Kidney (tissue), 14 donors: ENCODE measurements around the gene CRYL1. TPM values are rescaled to one million over a fixed set of nuclear protein-coding genes. Genes with fewer than 3 reads are reported as not detected.

ENCODE experiments used
- DNase-seq, 5 donors: peaks; one replicate each; pipeline ENCODE4 v3.0.0-alpha.2; 2013 to 2020
- FAIRE-seq: peaks from 2 replicates; lab custom pipeline; 2012; peaks lifted over from hg19 to GRCh38; lab: Jason Lieb, UNC
- H3K27ac ChIP-seq, 2 donors: one replicate each; pipeline ENCODE4 v1.7.0; 2013; ENCODE audit warnings: low read depth in 2 of 2, low read length in 2 of 2, inconsistent platforms in 1 of 2
- H3K27me3 ChIP-seq: one replicate; pipeline ENCODE4 v1.7.1; 2013; ENCODE audit warnings: low read length, inconsistent platforms; ENCODE audit not compliant: control insufficient read depth, insufficient read depth
- H3K36me3 ChIP-seq, 3 donors: one replicate each; pipeline versions ENCODE4 v1.7.0 to v1.7.1; 2013; ENCODE audit warnings: low read length in 3 of 3, control low read depth in 1 of 3, inconsistent platforms in 1 of 3; ENCODE audit not compliant: insufficient read depth in 3 of 3, control insufficient read depth in 2 of 3
- H3K4me1 ChIP-seq, 3 donors: one replicate each; pipeline versions ENCODE4 v1.7.0 to v1.7.1; 2013; ENCODE audit warnings: low read length in 3 of 3, inconsistent platforms in 1 of 3, low read depth in 1 of 3; ENCODE audit not compliant: control insufficient read depth in 2 of 3, insufficient read depth in 2 of 3
- H3K4me3 ChIP-seq, 3 donors: one replicate each; pipeline versions ENCODE4 v1.7.0 to v1.8.1; 2013; ENCODE audit warnings: low read length in 3 of 3, control low read depth in 1 of 3, inconsistent platforms in 1 of 3
- H3K9ac ChIP-seq, 3 donors: one replicate each; pipeline versions ENCODE4 v1.7.0 to v1.7.1; 2013; ENCODE audit warnings: low read length in 3 of 3, control low read depth in 1 of 3, inconsistent platforms in 1 of 3
- H3K9me3 ChIP-seq, 3 donors: one replicate each; pipeline versions ENCODE4 v1.7.0 to v1.7.1; 2013; ENCODE audit warnings: low read length in 3 of 3, control low read depth in 1 of 3, inconsistent platforms in 1 of 3; ENCODE audit not compliant: control insufficient read depth in 2 of 3, insufficient read depth in 1 of 3
- CTCF ChIP-seq: IDR thresholded peaks from 3 replicates; pipeline ENCODE4 v1.5.1; 2012; ENCODE audit warnings: mild to moderate bottlenecking, moderate library complexity, borderline replicate concordance; ENCODE audit not compliant: insufficient read depth; ENCODE audit errors: extremely low read depth
- intact Hi-C: fragments of 100-400 bp; cut with DNase I; formaldehyde crosslinking; loops from one replicate; pipeline ENCODE4 v1.11.1; 2022
- polyA plus RNA-seq: library from polyadenylated mRNA; stranded (reverse); fragments of 350-450 nt; fragmentation: Illumina TruSeq; extraction: RNeasy Lipid Tissue Mini Kit (QIAGEN cat#74804); gene quantifications from one replicate; pipeline ENCODE4 v1.2.3, GENCODE V29; 2014; ENCODE audit warnings: low read depth, low replicate concordance; ENCODE audit not compliant: insufficient read depth
- total RNA-seq: library from RNA; stranded (reverse); fragmentation: NEBNext Ultra II Directional; extraction: Animal tissue kit (Norgen Biotek cat#: 25700); gene quantifications from one replicate; pipeline ENCODE4 v1.2.1, GENCODE V29; 2021
- donor health status: control.
- donor health status: control.
- donor health status: control.
- donor health status: control.
- donor health status: control.
- donor health status: DM: yes; HTN: yes; CAD: no.
- donor health status: Normal renal cell carcinoma (clear cell type).

Gene CRYL1
- total and polyA plus RNA-seq, 2 donors from 2014 or later, result 130 to 462 TPM

GRCh38 chr13:20473888-20474287 lies 51.8 kb downstream of the CRYL1 start:
- no peak overlapping the region for H3K27ac ChIP-seq
- no peak overlapping the region for H3K9ac ChIP-seq
- H3K36me3 ChIP-seq, result peaks cover 0 to 46% (median 13%) of the 10 kb centered on the region in 3 donors
- H3K9me3 ChIP-seq, result no peaks in the 10 kb centered on the region
- intact Hi-C loops, result no loop called here
- no peak overlapping the region for H3K4me3 ChIP-seq
- no peak for TF ChIP-seq CTCF
- peaks cover 0 to 3% (median 0%) of the 10 kb centered on the region in 3 donors for H3K4me1 ChIP-seq
- no peaks in the 10 kb centered on the region for H3K27me3 ChIP-seq
- DNase-seq (no peak), FAIRE-seq (no peak)

DNA sequence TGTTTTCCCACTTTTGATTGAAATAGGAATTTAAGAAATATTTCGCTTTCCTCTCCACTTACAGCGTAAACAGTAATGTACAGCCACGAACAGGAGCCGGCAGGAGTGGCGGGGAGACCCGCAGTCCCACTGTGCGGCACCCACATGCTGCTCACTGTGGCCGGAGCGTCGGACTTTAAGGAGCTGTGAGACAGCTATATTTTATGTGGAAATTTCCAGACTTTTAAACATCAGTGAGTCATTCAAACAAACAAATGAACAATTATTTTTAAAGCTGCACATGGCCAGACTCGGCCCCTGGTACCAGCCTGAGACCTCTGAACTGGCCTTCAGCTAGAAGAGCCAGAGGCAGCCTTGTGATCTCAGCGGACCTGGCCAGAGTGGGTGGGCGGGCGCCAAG lies 52.5 kb downstream of the CRYL1 start:
- Histone ChIP-seq H3K9me3 (no peaks in the 10 kb centered on the region), H3K27ac (no peak overlapping the region), H3K4me3 (no peak overlapping the region), H3K4me1 (peaks cover 0 to 3% (median 0%) of the 10 kb centered on the region in 3 donors), H3K9ac (no peak overlapping the region), H3K36me3 (peaks cover 0 to 48% (median 16%) of the 10 kb centered on the region in 3 donors), H3K27me3 (no peaks in the 10 kb centered on the region)
- FAIRE-seq, result no peak
- no peak for DNase-seq
- TF ChIP-seq CTCF, result no peak
- intact Hi-C loops, result no loop called here

- Histone ChIP-seq H3K4me3 (no peak overlapping the region), H3K36me3 (peaks cover 0 to 48% (median 16%) of the 10 kb centered on the region in 3 donors), H3K4me1 (peaks cover 0 to 3% (median 0%) of the 10 kb centered on the region in 3 donors), H3K27me3 (no peaks in the 10 kb centered on the region), H3K9me3 (no peaks in the 10 kb centered on the region), H3K9ac (no peak overlapping the region), H3K27ac (no peak overlapping the region)
- FAIRE-seq (no peak), DNase-seq (no peak)
- intact Hi-C loops, result no loop called here
- TF ChIP-seq CTCF, result no peak
These were observed 53.1 kb downstream of the CRYL1 start for GRCh38 chr13:20472531-20472930.

- Histone ChIP-seq H3K4me1 (peaks cover 0 to 3% (median 0%) of the 10 kb centered on the region in 3 donors), H3K4me3 (no peak overlapping the region), H3K36me3 (peaks cover 0 to 42% (median 10%) of the 10 kb centered on the region in 3 donors), H3K9me3 (no peaks in the 10 kb centered on the region), H3K27ac (no peak overlapping the region), H3K9ac (no peak overlapping the region), H3K27me3 (no peaks in the 10 kb centered on the region)
- no peak for TF ChIP-seq CTCF
- FAIRE-seq, result no peak
- intact Hi-C loops, result no loop called here
- DNase-seq, result no peak
These were observed 55.5 kb downstream of the CRYL1 start for GRCh38 chr13:20470136-20470535.
